ENCODE measurements around the gene PPP1R8.

PPP1R8 gene

DNA sequence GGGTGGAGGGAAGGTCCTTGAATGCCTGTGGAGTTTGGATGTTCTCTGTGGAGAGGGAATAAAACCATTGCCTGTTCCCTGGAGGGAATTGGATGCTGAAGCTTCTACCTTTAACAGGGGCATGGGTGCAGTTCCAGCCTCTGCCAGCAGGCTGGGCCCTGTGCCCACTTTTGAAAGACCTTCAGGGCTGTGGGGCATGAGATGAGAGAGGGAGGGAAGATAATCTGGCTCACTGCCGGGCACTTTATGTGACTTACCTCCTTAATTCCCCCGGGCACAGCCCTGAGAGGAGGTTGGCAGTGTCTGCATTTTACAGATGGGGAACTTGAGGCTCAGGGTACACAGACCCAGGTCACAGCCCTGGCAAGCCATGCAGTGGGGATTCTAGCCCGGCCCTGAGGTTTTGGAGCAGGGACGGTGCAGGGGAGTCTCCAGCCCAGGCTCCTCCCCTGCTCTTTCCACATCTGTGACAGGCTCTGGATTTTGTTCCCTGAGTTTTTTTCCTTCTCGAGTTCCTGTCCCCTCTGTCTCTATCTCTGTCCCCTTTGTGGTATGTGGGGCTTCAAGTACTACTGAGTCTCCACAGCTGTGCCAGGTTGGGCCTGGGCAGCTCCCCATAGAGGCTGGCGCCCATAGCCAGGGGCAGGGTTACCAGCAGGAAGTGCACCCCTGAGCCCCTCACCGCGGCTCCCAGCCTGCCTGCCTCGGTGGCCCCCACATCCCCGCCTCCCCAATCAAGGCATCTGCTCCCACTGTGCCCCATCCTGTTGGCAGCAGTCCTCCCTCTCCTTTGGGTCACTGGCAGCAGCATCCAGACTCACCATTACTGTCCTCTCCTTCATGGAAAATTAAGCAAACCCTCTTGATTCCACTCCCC lies 27.7 kb downstream of the PPP1R8 start:
- no peak overlapping the region for H3K4me3 ChIP-seq (ENCODE audit: low read depth, low read length)
- TF ChIP-seq, protein P1, sequence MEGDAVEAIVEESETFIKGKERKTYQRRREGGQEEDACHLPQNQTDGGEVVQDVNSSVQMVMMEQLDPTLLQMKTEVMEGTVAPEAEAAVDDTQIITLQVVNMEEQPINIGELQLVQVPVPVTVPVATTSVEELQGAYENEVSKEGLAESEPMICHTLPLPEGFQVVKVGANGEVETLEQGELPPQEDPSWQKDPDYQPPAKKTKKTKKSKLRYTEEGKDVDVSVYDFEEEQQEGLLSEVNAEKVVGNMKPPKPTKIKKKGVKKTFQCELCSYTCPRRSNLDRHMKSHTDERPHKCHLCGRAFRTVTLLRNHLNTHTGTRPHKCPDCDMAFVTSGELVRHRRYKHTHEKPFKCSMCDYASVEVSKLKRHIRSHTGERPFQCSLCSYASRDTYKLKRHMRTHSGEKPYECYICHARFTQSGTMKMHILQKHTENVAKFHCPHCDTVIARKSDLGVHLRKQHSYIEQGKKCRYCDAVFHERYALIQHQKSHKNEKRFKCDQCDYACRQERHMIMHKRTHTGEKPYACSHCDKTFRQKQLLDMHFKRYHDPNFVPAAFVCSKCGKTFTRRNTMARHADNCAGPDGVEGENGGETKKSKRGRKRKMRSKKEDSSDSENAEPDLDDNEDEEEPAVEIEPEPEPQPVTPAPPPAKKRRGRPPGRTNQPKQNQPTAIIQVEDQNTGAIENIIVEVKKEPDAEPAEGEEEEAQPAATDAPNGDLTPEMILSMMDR (IDR thresholded peaks at IDR 0.05; ENCODE audit: low read depth, low read length, missing control alignments), result peak; percentile 100
- DNase-seq (ENCODE audit: low read depth), result no peak

GRCh38 chr1:27858949-27859576 lies 28.5 kb downstream of the PPP1R8 start:
- TF ChIP-seq, protein P1 (IDR thresholded peaks at IDR 0.05; ENCODE audit: low read depth, low read length, missing control alignments), result no peak
- H3K4me3 ChIP-seq (ENCODE audit: low read depth, low read length), result no peak overlapping the region
- no peak for DNase-seq (ENCODE audit: low read depth)

DNA sequence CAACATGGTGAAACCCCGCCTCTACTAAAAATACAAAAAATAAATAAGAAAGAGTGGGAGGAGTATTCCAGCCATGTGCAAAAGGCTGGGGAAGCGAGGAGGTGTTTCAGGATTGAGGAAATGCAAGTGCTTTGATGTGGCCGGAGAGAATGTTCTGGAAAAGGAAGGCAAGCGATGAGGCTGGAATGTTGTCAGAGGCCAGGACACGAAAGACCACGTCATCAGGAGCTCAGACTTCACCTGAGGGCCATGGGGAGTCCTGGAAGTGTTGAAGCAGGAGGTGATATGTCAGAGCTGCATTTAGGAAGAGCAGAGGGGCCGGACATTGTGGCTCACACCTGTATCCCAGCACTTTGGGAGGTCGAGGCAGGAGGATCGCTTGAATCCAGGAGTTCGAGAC lies 30.9 kb downstream of the PPP1R8 start:
- DNase-seq (ENCODE audit: low read depth), result no peak
- TF ChIP-seq, protein P1 (IDR thresholded peaks at IDR 0.05; ENCODE audit: low read depth, low read length, missing control alignments), result no peak
- no peak overlapping the region for H3K4me3 ChIP-seq (ENCODE audit: low read depth, low read length)

DNA sequence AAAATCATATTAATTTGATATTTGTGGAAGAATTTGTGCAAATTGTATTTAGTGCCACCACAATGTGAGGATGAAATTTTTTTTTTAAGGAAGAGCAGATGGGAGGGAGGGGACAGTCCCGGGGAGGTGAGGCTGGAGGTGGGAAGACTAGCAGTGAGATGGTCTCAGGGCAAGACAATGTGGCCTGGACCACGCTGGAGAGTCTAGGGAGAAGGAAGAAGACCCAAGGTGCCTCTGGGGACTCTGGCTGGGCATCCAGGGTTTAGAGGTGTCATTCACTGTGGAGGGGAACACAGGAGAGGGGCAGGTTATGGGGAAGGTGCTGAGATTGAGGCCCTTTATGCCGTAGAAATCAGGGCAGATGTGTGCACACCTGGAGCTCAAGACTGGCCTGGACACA lies 31.4 kb downstream of the PPP1R8 start:
- no peak for DNase-seq (ENCODE audit: low read depth)

DNA sequence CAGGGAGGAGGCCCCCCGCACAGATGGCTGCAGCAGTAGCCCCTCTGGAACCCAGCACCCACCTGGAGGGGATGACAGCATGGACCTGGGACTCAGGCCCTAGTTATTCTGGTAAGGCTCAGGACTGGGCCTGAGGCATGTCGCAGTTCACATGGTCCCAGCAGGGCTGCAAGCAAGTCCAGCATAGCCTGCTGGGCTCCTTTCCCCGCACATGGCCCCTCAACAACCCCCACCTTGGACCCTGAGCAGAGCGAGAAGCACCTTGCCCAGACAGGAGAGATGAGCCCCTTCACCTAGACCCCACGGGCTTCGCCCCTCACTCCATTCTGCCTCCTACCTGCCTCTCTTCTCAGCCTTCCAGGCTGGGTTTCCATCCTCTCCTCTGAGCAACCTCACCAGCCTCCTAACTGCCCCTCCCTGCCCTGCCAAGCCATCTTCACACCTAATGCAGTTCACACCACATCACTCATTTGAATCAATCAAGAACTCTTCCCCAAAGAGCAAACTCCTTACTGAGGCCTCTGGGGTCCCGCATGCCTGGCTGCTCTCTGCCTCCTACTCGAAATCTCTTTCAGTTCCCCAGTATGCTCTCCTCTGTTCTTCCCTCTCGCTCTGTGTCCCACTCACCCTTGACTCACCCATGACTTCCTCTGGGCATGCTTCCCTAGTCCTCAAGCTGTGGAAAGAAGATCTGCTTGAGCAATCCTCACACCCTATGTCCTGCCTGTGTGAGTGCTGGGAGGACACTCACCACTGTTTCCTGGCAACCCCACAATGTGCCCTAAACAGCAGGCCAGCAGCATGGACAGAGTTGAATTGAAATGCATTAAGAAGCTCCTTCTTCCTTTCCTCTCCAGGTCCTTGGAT lies 32.3 kb downstream of the PPP1R8 start:
- TF ChIP-seq, protein P1 (IDR thresholded peaks at IDR 0.05; ENCODE audit: low read depth, low read length, missing control alignments), result no peak
- DNase-seq (ENCODE audit: low read depth), result no peak

More for the DNA sequence above, 31.4 kb downstream of the PPP1R8 start:
- H3K4me3 ChIP-seq (ENCODE audit: low read depth, low read length), result no peak overlapping the region
- TF ChIP-seq, protein P1 (IDR thresholded peaks at IDR 0.05; ENCODE audit: low read depth, low read length, missing control alignments), result no peak

GRCh38 chr1:27863538-27863915 lies 32.9 kb downstream of the PPP1R8 start:
- no peak for DNase-seq (ENCODE audit: low read depth)
- TF ChIP-seq, protein P1 (IDR thresholded peaks at IDR 0.05; ENCODE audit: low read depth, low read length, missing control alignments), result no peak
- no peak overlapping the region for H3K4me3 ChIP-seq (ENCODE audit: low read depth, low read length)

More for the DNA sequence above, 32.3 kb downstream of the PPP1R8 start:
- H3K4me3 ChIP-seq (ENCODE audit: low read depth, low read length), result no peak overlapping the region
